ENCODE data around the gene STIL.
"Not testable (repeated sequence)": the region's sequence is repeated elsewhere in the genome, so short reads cannot be mapped to it uniquely, and the experiment has no call there.

The STIL gene

DNA sequence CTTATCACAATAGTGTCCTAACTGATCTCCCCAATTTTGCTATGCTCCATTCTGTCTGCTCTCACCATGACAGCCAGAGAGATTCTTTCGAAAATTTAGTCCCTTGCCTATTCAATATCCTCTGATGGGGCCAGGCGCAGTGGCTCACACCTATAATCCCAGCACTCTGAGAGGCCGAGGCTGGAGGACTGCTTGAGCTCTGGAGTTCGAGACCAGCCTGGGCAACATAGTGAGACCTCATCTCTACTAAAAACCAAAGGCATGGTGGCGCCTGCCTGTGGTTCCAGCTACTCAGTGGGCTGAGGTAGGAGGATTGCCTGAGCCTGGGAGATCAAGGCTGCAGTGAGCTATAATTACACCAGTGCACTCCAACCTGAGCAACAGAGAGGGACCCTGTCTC lies 108.0 kb downstream of the STIL start:
- no peak overlapping the region for H2AFZ ChIP-seq (ENCODE audit: insufficient read depth, low read length, poor library complexity)
- no peak overlapping the region for H2AK5ac ChIP-seq (ENCODE audit: low read length)
- no peak overlapping the region for H3K4ac ChIP-seq (ENCODE audit: low read depth, low read length)
- no peaks in the 10 kb centered on the region for H3K36me3 ChIP-seq (ENCODE audit: control insufficient read depth in 1 of 2, insufficient read depth in 2 of 2, low read length in 2 of 2)
- H3K18ac ChIP-seq (ENCODE audit: low read length), result no peak overlapping the region
- H3K4me2 ChIP-seq (ENCODE audit: low read length), result no peak overlapping the region
- H3K79me2 ChIP-seq (ENCODE audit: control insufficient read depth, insufficient read depth, low read length, poor library complexity), result no peaks in the 10 kb centered on the region
- H3K9me3 ChIP-seq (ENCODE audit: insufficient read depth, low read depth, low read length), result peaks cover 1% of the 10 kb centered on the region
- no peak overlapping the region for H4K8ac ChIP-seq (ENCODE audit: low read depth, low read length)
- H2BK120ac ChIP-seq (ENCODE audit: insufficient read depth, low read length, poor library complexity), result no peak overlapping the region
- no peak overlapping the region for H3K27ac ChIP-seq (ENCODE audit: low read depth, low read length)
- no peak overlapping the region for H2BK12ac ChIP-seq (ENCODE audit: low read length)
- DNase-seq, result no peak
- H3K4me3 ChIP-seq (ENCODE audit: low read depth, low read length), result no peak overlapping the region
- H3K79me1 ChIP-seq (ENCODE audit: low read length), result no peaks in the 10 kb centered on the region
- H3K27me3 ChIP-seq (ENCODE audit: insufficient read depth, low read length), result peaks cover 7% of the 10 kb centered on the region
- no peak overlapping the region for H4K91ac ChIP-seq (ENCODE audit: low read depth, low read length)
- no peak overlapping the region for H3K14ac ChIP-seq (ENCODE audit: low read length)
- H3K23ac ChIP-seq (ENCODE audit: low read length), result no peak overlapping the region
- no peak overlapping the region for H2BK5ac ChIP-seq (ENCODE audit: low read depth, low read length, poor library complexity)
- peaks cover 0 to 5% of the 10 kb centered on the region in 2 experiments for H3K4me1 ChIP-seq (ENCODE audit: control insufficient read depth in 1 of 2, insufficient read depth in 2 of 2, low read length in 2 of 2)
- H3K9ac ChIP-seq (ENCODE audit: low read length), result no peak overlapping the region
- H4K12ac ChIP-seq (ENCODE audit: low read depth, low read length), result no peak overlapping the region
- no CpG with 5 or more reads among the region's 5 CpGs for WGBS (ENCODE audit: extremely low coverage, insufficient coverage, insufficient read length)

DNA sequence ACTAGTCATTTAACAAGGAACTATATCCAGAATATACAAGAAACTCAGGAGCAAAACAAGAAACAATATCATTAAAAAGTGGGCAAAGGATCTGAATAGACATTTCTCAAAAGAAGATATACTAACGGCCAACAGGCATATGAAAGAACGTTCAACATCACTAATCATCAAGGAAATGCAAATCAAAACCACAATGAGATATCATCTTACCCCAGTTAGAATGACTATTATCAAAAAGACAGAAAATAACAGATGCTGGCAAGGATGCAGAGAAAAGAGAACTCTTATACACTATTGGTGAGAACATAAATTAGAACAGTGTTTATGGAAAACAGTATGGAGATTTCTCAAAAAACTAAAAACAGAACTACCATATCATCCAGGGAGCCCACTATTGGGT lies 110.4 kb downstream of the STIL start:
- no CpG with 5 or more reads among the region's 2 CpGs for WGBS (ENCODE audit: extremely low coverage, insufficient coverage, insufficient read length)
- not testable (repeated sequence) for H3K14ac ChIP-seq (ENCODE audit: low read length); H3K4me2 ChIP-seq (ENCODE audit: low read length); H3K9me3 ChIP-seq (ENCODE audit: insufficient read depth, low read depth, low read length); H3K23ac ChIP-seq (ENCODE audit: low read length); H2BK120ac ChIP-seq (ENCODE audit: insufficient read depth, low read length, poor library complexity); H4K8ac ChIP-seq (ENCODE audit: low read depth, low read length); H3K27ac ChIP-seq (ENCODE audit: low read depth, low read length); H3K9ac ChIP-seq (ENCODE audit: low read length); H3K4me1 ChIP-seq (ENCODE audit: control insufficient read depth in 1 of 2, insufficient read depth in 2 of 2, low read length in 2 of 2); H3K4ac ChIP-seq (ENCODE audit: low read depth, low read length); H2AK5ac ChIP-seq (ENCODE audit: low read length); H4K12ac ChIP-seq (ENCODE audit: low read depth, low read length); H3K18ac ChIP-seq (ENCODE audit: low read length); H3K27me3 ChIP-seq (ENCODE audit: insufficient read depth, low read length); H2AFZ ChIP-seq (ENCODE audit: insufficient read depth, low read length, poor library complexity); H3K36me3 ChIP-seq (ENCODE audit: control insufficient read depth in 1 of 2, insufficient read depth in 2 of 2, low read length in 2 of 2); DNase-seq; H2BK12ac ChIP-seq (ENCODE audit: low read length); H3K79me1 ChIP-seq (ENCODE audit: low read length); H4K91ac ChIP-seq (ENCODE audit: low read depth, low read length); H2BK5ac ChIP-seq (ENCODE audit: low read depth, low read length, poor library complexity); H3K4me3 ChIP-seq (ENCODE audit: low read depth, low read length); H3K79me2 ChIP-seq (ENCODE audit: control insufficient read depth, insufficient read depth, low read length, poor library complexity)

DNA sequence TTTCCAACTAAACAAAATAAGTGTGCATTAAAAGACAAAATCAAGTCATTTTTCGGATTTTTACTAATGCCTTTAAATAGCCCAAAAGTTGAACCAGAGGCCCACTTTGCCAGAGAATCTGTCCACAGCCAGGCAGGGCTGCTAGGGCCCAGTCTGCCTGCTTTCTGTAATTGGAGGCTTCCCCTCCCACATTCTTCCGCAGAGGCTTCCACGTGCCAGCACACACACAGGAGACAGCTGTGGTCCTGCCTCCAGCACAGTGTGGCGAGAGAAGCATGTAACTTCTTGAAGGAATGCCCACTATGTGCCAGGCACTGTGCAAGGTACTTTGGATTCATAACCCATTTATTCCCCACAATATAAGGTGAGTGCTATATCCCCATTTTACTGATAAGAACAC lies 112.8 kb downstream of the STIL start:
- H3K4me2 ChIP-seq (ENCODE audit: low read length), result no peak overlapping the region
- no CpG with 5 or more reads among the region's 4 CpGs for WGBS (ENCODE audit: extremely low coverage, insufficient coverage, insufficient read length)
- H3K4me3 ChIP-seq (ENCODE audit: low read depth, low read length), result no peak overlapping the region
- no peak overlapping the region for H4K91ac ChIP-seq (ENCODE audit: low read depth, low read length)
- no peaks in the 10 kb centered on the region for H3K79me1 ChIP-seq (ENCODE audit: low read length)
- H3K9me3 ChIP-seq (ENCODE audit: insufficient read depth, low read depth, low read length), result no peaks in the 10 kb centered on the region
- no peak overlapping the region for H3K27ac ChIP-seq (ENCODE audit: low read depth, low read length)
- no peak for DNase-seq
- H4K12ac ChIP-seq (ENCODE audit: low read depth, low read length), result no peak overlapping the region
- H3K23ac ChIP-seq (ENCODE audit: low read length), result no peak overlapping the region
- no peak overlapping the region for H3K9ac ChIP-seq (ENCODE audit: low read length)
- no peak overlapping the region for H3K14ac ChIP-seq (ENCODE audit: low read length)
- H3K4ac ChIP-seq (ENCODE audit: low read depth, low read length), result no peak overlapping the region
- H3K27me3 ChIP-seq (ENCODE audit: insufficient read depth, low read length), result no peaks in the 10 kb centered on the region
- H2AFZ ChIP-seq (ENCODE audit: insufficient read depth, low read length, poor library complexity), result no peak overlapping the region
- H3K36me3 ChIP-seq (ENCODE audit: control insufficient read depth in 1 of 2, insufficient read depth in 2 of 2, low read length in 2 of 2), result no peaks in the 10 kb centered on the region
- no peak overlapping the region for H2BK5ac ChIP-seq (ENCODE audit: low read depth, low read length, poor library complexity)
- H3K79me2 ChIP-seq (ENCODE audit: control insufficient read depth, insufficient read depth, low read length, poor library complexity), result no peaks in the 10 kb centered on the region
- no peak overlapping the region for H2AK5ac ChIP-seq (ENCODE audit: low read length)
- H4K8ac ChIP-seq (ENCODE audit: low read depth, low read length), result no peak overlapping the region
- no peak overlapping the region for H3K18ac ChIP-seq (ENCODE audit: low read length)
- no peak overlapping the region for H2BK12ac ChIP-seq (ENCODE audit: low read length)
- no peak overlapping the region for H2BK120ac ChIP-seq (ENCODE audit: insufficient read depth, low read length, poor library complexity)
- H3K4me1 ChIP-seq (ENCODE audit: control insufficient read depth in 1 of 2, insufficient read depth in 2 of 2, low read length in 2 of 2), result no peaks in the 10 kb centered on the region

Measured in trophoblast cell (in vitro differentiated cells and primary cell).